HCT116 (cell line): ENCODE results near the gene MPPED1. TPM values are rescaled to one million over a fixed set of nuclear protein-coding genes. Genes with fewer than 3 reads are reported as not detected.

Experiments used
- ATAC-seq: fragments of 200-7000 bp; cut with Tn5 transposase; 2 replicates; pipeline ENCODE4 v1.9.1; 2020; ENCODE audit warnings: mild to moderate bottlenecking, moderate library complexity
- BruUV-seq: library from RNA; stranded (reverse); fragments of 400-500 nt; replicated peaks from 2 replicates; lab custom pipeline; 2021; lab: Mats Ljungman, UMichigan
- CTCF ChIA-PET: fragments of 300-600 bp; sonication (Branson Sonifier 250); formaldehyde crosslinking; loops from one replicate; lab custom pipeline; 2021; ENCODE audit warnings: antibody characterized with exemption; lab: Charles Lee
- POLR2A ChIA-PET: fragments of 300-600, 350-600 bp; sonication (Branson Sonifier 250); formaldehyde crosslinking; loops from one replicate; lab custom pipeline; 2021; ENCODE audit warnings: antibody characterized with exemption; lab: Charles Lee
- RAD21 ChIA-PET, 2 experiments: fragments of 300-600 bp; sonication (Branson Sonifier 250); formaldehyde crosslinking; loops; one replicate each; lab custom pipeline; 2023; ENCODE audit warnings: low total read pairs in 2 of 2; ENCODE audit not compliant: uncharacterized antibody in 2 of 2, unreplicated experiment in 2 of 2, low non-redundant PET in 1 of 2; lab: Charles Lee
- DNase-seq: peaks from one replicate; pipeline ENCODE4 v3.0.0-alpha.2; 2010; ENCODE audit warnings: low read depth, low spot score
- H2AFZ ChIP-seq: fragments of 200-600 bp; shearing (Covaris generic), sonication (generic); 2 replicates; pipeline ENCODE4 v1.6.1; 2017; ENCODE audit warnings: low read depth, mixed run types, mixed read lengths, antibody characterized with exemption, low read length; ENCODE audit not compliant: poor library complexity, severe bottlenecking
- H3K27ac ChIP-seq: 2 replicates; pipeline ENCODE4 v1.5.1; 2012; ENCODE audit warnings: low read depth, low read length
- H3K27me3 ChIP-seq: fragments of 200-600 bp; sonication (generic); 2 replicates; pipeline ENCODE4 v1.6.1; 2016; ENCODE audit warnings: mixed run types, low read length, mixed read lengths; ENCODE audit not compliant: insufficient read depth
- H3K36me3 ChIP-seq, 2 experiments: fragments of 200-500 bp in 1 of 2; fragments of 200-600 bp in 1 of 2; sonication (Bioruptor generic) in 1 of 2; sonication (generic) in 1 of 2; 2 replicates each; pipeline versions ENCODE4 v1.5.1 to v1.6.1; 2014 to 2016; ENCODE audit warnings: low read length in 2 of 2, inconsistent platforms in 1 of 2, mixed read lengths in 1 of 2, mixed run types in 1 of 2; ENCODE audit not compliant: insufficient read depth in 2 of 2, control insufficient read depth in 1 of 2
- H3K4me1 ChIP-seq, 2 experiments: fragments of 200-600 bp in 1 of 2; sonication (generic) in 1 of 2; 2 replicates each; pipeline versions ENCODE4 v1.5.1 to v1.6.1; 2012 to 2017; ENCODE audit warnings: low read length in 2 of 2, inconsistent platforms in 1 of 2, mild to moderate bottlenecking in 1 of 2, mixed read lengths in 1 of 2, mixed run types in 1 of 2, moderate library complexity in 1 of 2; ENCODE audit not compliant: insufficient read depth in 2 of 2, control insufficient read depth in 1 of 2
- H3K4me2 ChIP-seq: fragments of 200-600 bp; sonication (generic); 2 replicates; pipeline ENCODE4 v1.6.1; 2017; ENCODE audit warnings: mixed run types, low read length, mixed read lengths
- H3K4me3 ChIP-seq, 2 experiments: fragments of 200-600 bp in 1 of 2; sonication (generic) in 1 of 2; replicated peaks in 1 of 2; 2 replicates each; pipeline ENCODE4 v1.5.1; 2011 to 2016; ENCODE audit warnings: low read length in 2 of 2, control low read depth in 1 of 2, low read depth in 1 of 2, mild to moderate bottlenecking in 1 of 2, mixed read lengths in 1 of 2, mixed run types in 1 of 2
- H3K79me2 ChIP-seq: fragments of 200-600 bp; sonication (generic); 2 replicates; pipeline ENCODE4 v1.6.1; 2017; ENCODE audit warnings: mild to moderate bottlenecking, mixed run types, low read length, moderate library complexity, mixed read lengths; ENCODE audit not compliant: insufficient read depth
- H3K9ac ChIP-seq: fragments of 200-600 bp; sonication (generic); 2 replicates; pipeline ENCODE4 v1.6.1; 2016; ENCODE audit warnings: low read length, mixed read lengths
- H3K9me2 ChIP-seq: fragments of 200-600 bp; sonication (generic), shearing (Covaris generic); 2 replicates; pipeline ENCODE4 v1.6.1; 2017; ENCODE audit warnings: mixed run types, mild to moderate bottlenecking, moderate library complexity; ENCODE audit not compliant: insufficient read depth
- H3K9me3 ChIP-seq, 2 experiments: fragments of 200-500 bp in 1 of 2; fragments of 200-600 bp in 1 of 2; sonication (Bioruptor generic) in 1 of 2; sonication (generic) in 1 of 2; 2 replicates each; pipeline ENCODE4 v1.6.1; 2014 to 2017; ENCODE audit warnings: low read length in 2 of 2, mixed read lengths in 2 of 2, inconsistent platforms in 1 of 2, low read depth in 1 of 2, mild to moderate bottlenecking in 1 of 2, mixed run types in 1 of 2, moderate library complexity in 1 of 2; ENCODE audit not compliant: control insufficient read depth in 1 of 2, insufficient read depth in 1 of 2
- H4K20me1 ChIP-seq: fragments of 200-600 bp; sonication (generic), shearing (Covaris generic); 2 replicates; pipeline ENCODE4 v1.6.1; 2017; ENCODE audit warnings: mixed run types, mild to moderate bottlenecking, moderate library complexity; ENCODE audit not compliant: insufficient read depth
- CBX3 ChIP-seq: IDR thresholded peaks from 2 replicates; pipeline ENCODE4 v1.6.1; 2012; ENCODE audit warnings: low read depth
- CTCF ChIP-seq, 3 experiments: fragments of 200-600 bp in 1 of 3; sonication (generic) in 1 of 3; IDR thresholded peaks in 2 of 3; conservative IDR thresholded peaks in 1 of 3; 2 replicates each; pipeline ENCODE4 v1.5.1; 2012 to 2017; ENCODE audit warnings: low read depth in 2 of 3, low read length in 2 of 3, antibody characterized with exemption in 1 of 3, borderline replicate concordance in 1 of 3, control low read depth in 1 of 3, mild to moderate bottlenecking in 1 of 3, mixed read lengths in 1 of 3, mixed run types in 1 of 3, moderate library complexity in 1 of 3; ENCODE audit not compliant: insufficient read depth in 1 of 3
- EZH2phosphoT487 ChIP-seq: fragments of 200-600 bp; IDR thresholded peaks from 2 replicates; pipeline ENCODE4 v1.6.1; 2018; ENCODE audit warnings: antibody characterized with exemption, borderline replicate concordance
- intact Hi-C: fragments of 100-400 bp; cut with micrococcal nuclease; formaldehyde crosslinking; loops from 2 replicates; pipeline ENCODE4 v1.10.0; 2022
- total RNA-seq: library from RNA; stranded (reverse); gene quantifications from one replicate; pipeline ENCODE4 v1.2.1, GENCODE V29; 2021; ENCODE audit not compliant: unreplicated experiment

Gene MPPED1
- total RNA-seq, 1 experiment from 2014 or later: not detected

GRCh38 chr22:43537019-43537585 lies 125.3 kb downstream of the MPPED1 start:
- Histone ChIP-seq H3K4me1 (no peaks in the 10 kb centered on the region), H4K20me1 (no peaks in the 10 kb centered on the region), H3K9me3 (no peaks in the 10 kb centered on the region), H3K4me2 (no peak overlapping the region), H3K27me3 (peaks cover 51% of the 10 kb centered on the region), H3K36me3 (no peaks in the 10 kb centered on the region), H2AFZ (no peak overlapping the region), H3K79me2 (no peaks in the 10 kb centered on the region), H3K4me3 (no peak overlapping the region), H3K9me2 (no peaks in the 10 kb centered on the region), H3K9ac (no peak overlapping the region), H3K27ac (no peak overlapping the region)
- peak; percentile 66 for ATAC-seq
- DNase-seq: no peak
- ChIA-PET POLR2A (no interaction called here), CTCF (interaction anchor here (1.0 kb wide), 1 partner anchor 10 kb away, joined by 3 read pairs; no protein-coding TSS in a partner anchor), RAD21 (no interaction called here)
- TF ChIP-seq CTCF (IDR thresholded peaks at IDR 0.05 in 2 of 3, conservative IDR thresholded peaks at IDR 0.05 in 1 of 3; ENCODE audit: borderline replicate concordance in 1 of 3, insufficient read depth in 1 of 3, low read depth in 2 of 3, low read length in 2 of 3): peak in 2 of 3 experiments; percentile 25 to 27; a peak in 3 of 6 replicates
- TF ChIP-seq EZH2phosphoT487: no peak
- no TSS peak for BruUV-seq
- intact Hi-C loops: no loop called here

GRCh38 chr22:43539572-43540528 lies 128.0 kb downstream of the MPPED1 start:
- H3K27ac ChIP-seq: no peak overlapping the region
- ATAC-seq (no peak), DNase-seq (no peak)
- no peaks in the 10 kb centered on the region for H3K4me1 ChIP-seq
- H3K4me2 ChIP-seq: no peak overlapping the region
- ChIA-PET RAD21 (no interaction called here), CTCF (no interaction called here), POLR2A (no interaction called here)
- BruUV-seq: no TSS peak
- intact Hi-C loops: no loop called here
- no peaks in the 10 kb centered on the region for H4K20me1 ChIP-seq
- no peak overlapping the region for H3K9ac ChIP-seq
- H3K79me2 ChIP-seq: no peaks in the 10 kb centered on the region
- H3K27me3 ChIP-seq: peaks cover 55% of the 10 kb centered on the region
- H3K9me3 ChIP-seq: no peaks in the 10 kb centered on the region
- H3K9me2 ChIP-seq: no peaks in the 10 kb centered on the region
- no peaks in the 10 kb centered on the region for H3K36me3 ChIP-seq
- TF ChIP-seq CBX3: no peak
- no peak overlapping the region for H3K4me3 ChIP-seq
- H2AFZ ChIP-seq: no peak overlapping the region
